GM12878 (cell line): ENCODE results near the gene TBC1D25. TPM values are rescaled to one million over a fixed set of nuclear protein-coding genes. Genes with fewer than 3 reads are reported as not detected.

Source experiments
- ATAC-seq: fragments of 200-7000 bp; cut with Tn5 transposase; 3 replicates; pipeline ENCODE4 v1.9.1; 2020; ENCODE audit warnings: mild to moderate bottlenecking, moderate library complexity
- BruUV-seq: library from RNA; stranded (reverse); fragments of 400-500 nt; replicated peaks from 2 replicates; lab custom pipeline; 2021; lab: Mats Ljungman, UMichigan
- CTCF ChIA-PET: fragments of 300-600 bp; sonication (Branson Sonifier 250); formaldehyde crosslinking; extraction: SDS; loops from one replicate; lab custom pipeline; 2021; ENCODE audit warnings: inconsistent platforms; lab: Yijun Ruan, JAX
- POLR2A ChIA-PET: fragments of 350-600 bp; formaldehyde crosslinking; extraction: SDS; loops from one replicate; lab custom pipeline; 2021; ENCODE audit warnings: inconsistent platforms; lab: Charles Lee
- RAD21 ChIA-PET: fragments of 300-600 bp; sonication (Branson Sonifier 250); formaldehyde crosslinking; loops from one replicate; lab custom pipeline; 2023; ENCODE audit warnings: antibody characterized with exemption; ENCODE audit not compliant: unreplicated experiment; lab: Charles Lee
- SMC1A ChIA-PET: fragments of 300-600 bp; sonication (Branson Sonifier 250); formaldehyde crosslinking; loops from one replicate; lab custom pipeline; 2023; ENCODE audit not compliant: unreplicated experiment, uncharacterized antibody; lab: Charles Lee
- DNase-seq: peaks from one replicate; pipeline ENCODE4 v3.0.0-alpha.2; 2011; ENCODE audit warnings: low read depth, low spot score
- FAIRE-seq: peaks from 3 replicates; lab custom pipeline; 2011; peaks lifted over from hg19 to GRCh38; lab: Jason Lieb, UNC
- H2AFZ ChIP-seq: 2 replicates; pipeline ENCODE4 v1.6.0; 2011; ENCODE audit warnings: low read depth, low read length, control low read depth; ENCODE audit not compliant: control insufficient read depth
- H3K27ac ChIP-seq: 2 replicates; pipeline ENCODE4 v1.5.1; 2011; ENCODE audit warnings: control low read depth; ENCODE audit not compliant: control insufficient read depth, insufficient read depth
- H3K27me3 ChIP-seq, 2 experiments: replicated peaks in 1 of 2; 2 replicates each; pipeline versions ENCODE4 v1.6.0 to v1.6.1; 2011; ENCODE audit warnings: low read length in 1 of 2; ENCODE audit not compliant: control insufficient read depth in 2 of 2, insufficient read depth in 2 of 2
- H3K36me3 ChIP-seq, 2 experiments: 2 replicates each; pipeline ENCODE4 v1.5.1; 2011; ENCODE audit warnings: low read length in 1 of 2; ENCODE audit not compliant: control insufficient read depth in 2 of 2, insufficient read depth in 2 of 2
- H3K4me1 ChIP-seq: 2 replicates; pipeline ENCODE4 v1.6.1; 2011; ENCODE audit warnings: mild to moderate bottlenecking, low read length, moderate library complexity, mixed read lengths; ENCODE audit not compliant: control insufficient read depth, insufficient read depth
- H3K4me2 ChIP-seq: 2 replicates; pipeline ENCODE4 v1.6.0; 2011; ENCODE audit warnings: control low read depth; ENCODE audit not compliant: control insufficient read depth, insufficient read depth
- H3K4me3 ChIP-seq: fragments of 200-600 bp; sonication (generic); 2 replicates; pipeline ENCODE4 v1.5.1; 2016
- H3K79me2 ChIP-seq: 2 replicates; pipeline ENCODE4 v1.6.0; 2011; ENCODE audit warnings: low read length; ENCODE audit not compliant: control insufficient read depth, insufficient read depth
- H3K9ac ChIP-seq: 2 replicates; pipeline ENCODE4 v1.8.0; 2011; ENCODE audit warnings: low read length, control low read depth, mixed read lengths; ENCODE audit not compliant: control insufficient read depth, insufficient read depth
- H3K9me3 ChIP-seq: replicated peaks from 3 replicates; pipeline ENCODE4 v1.5.1; 2011; ENCODE audit warnings: mild to moderate bottlenecking, low read length; ENCODE audit not compliant: control insufficient read depth, insufficient read depth
- H4K20me1 ChIP-seq: 2 replicates; pipeline ENCODE4 v1.6.0; 2011; ENCODE audit not compliant: control insufficient read depth, insufficient read depth
- BMI1 ChIP-seq: fragments of 450-650 bp; IDR thresholded peaks from 2 replicates; pipeline ENCODE4 v1.6.1; 2016; ENCODE audit warnings: mild to moderate bottlenecking, moderate library complexity, borderline replicate concordance
- CBX5 ChIP-seq: sonication (generic); IDR thresholded peaks from 2 replicates; pipeline ENCODE4 v1.6.1; 2016; ENCODE audit warnings: low read depth, moderate library complexity, mild to moderate bottlenecking, inconsistent platforms
- NFXL1 ChIP-seq: fragments of 450-650 bp; IDR thresholded peaks from 2 replicates; pipeline ENCODE4 v1.6.1; 2017; ENCODE audit warnings: antibody characterized with exemption, mild to moderate bottlenecking, borderline replicate concordance
- PML ChIP-seq: IDR thresholded peaks from 2 replicates; pipeline ENCODE4 v1.6.1; 2012; ENCODE audit warnings: low read length, inconsistent platforms
- POU2F2 ChIP-seq: IDR thresholded peaks from 3 replicates; pipeline ENCODE4 v1.6.1; 2011; ENCODE audit warnings: low read depth, mild to moderate bottlenecking, low read length, borderline replicate concordance
- PRDM15 ChIP-seq: fragments of 450-650 bp; formaldehyde crosslinking; IDR thresholded peaks from 2 replicates; pipeline ENCODE4 v1.4.0; 2020; ENCODE audit warnings: mild to moderate bottlenecking, moderate library complexity
- SIN3A ChIP-seq: IDR thresholded peaks from 2 replicates; pipeline ENCODE4 v1.6.1; 2012; ENCODE audit warnings: low read depth, low read length, improper control_type of control experiment
- TCF12 ChIP-seq: IDR thresholded peaks from 2 replicates; pipeline ENCODE4 v1.6.1; 2011; ENCODE audit warnings: low read depth, mild to moderate bottlenecking, low read length
- TCF7 ChIP-seq: IDR thresholded peaks from 2 replicates; pipeline ENCODE4 v1.6.1; 2014; ENCODE audit warnings: antibody characterized with exemption, borderline replicate concordance
- USF2 ChIP-seq: IDR thresholded peaks from 2 replicates; pipeline ENCODE4 v1.6.1; 2011; ENCODE audit warnings: low read depth, low read length, improper control_type of control experiment, borderline replicate concordance
- ZBTB11 ChIP-seq: fragments of 450-650 bp; formaldehyde crosslinking; IDR thresholded peaks from 2 replicates; pipeline ENCODE4 v1.5.0; 2022; ENCODE audit warnings: mild to moderate bottlenecking, missing genetic modification characterization
- ZZZ3 ChIP-seq: IDR thresholded peaks from 2 replicates; pipeline ENCODE4 v1.6.1; 2011; ENCODE audit warnings: low read depth; ENCODE audit not compliant: control insufficient read depth, insufficient read length
- WGBS: methylation state at CpG from one replicate; pipeline ENCODE4 v1.1.6; 2016; ENCODE audit warnings: low lambda C conversion rate; ENCODE audit not compliant: insufficient replicate concordance, insufficient coverage; ENCODE audit errors: missing lambda C conversion rate; 5-methylcytosine and 5-hydroxymethylcytosine counted together
- in situ Hi-C: fragments of 300-500 bp; cut with MboI; formaldehyde crosslinking; loops from 9 replicates; pipeline ENCODE4 v1.14.3; 2018; ENCODE audit warnings: mixed read lengths
- intact Hi-C: fragments of 100-400 bp; cut with micrococcal nuclease; formaldehyde crosslinking; loops from one replicate; pipeline ENCODE4 v1.14.2; 2022; ENCODE audit not compliant: unreplicated experiment
- polyA plus RNA-seq, 11 experiments: library from polyadenylated mRNA; depleted of rRNA in 4 of 11; unstranded in 6 of 11; stranded (reverse) in 5 of 11; fragments of >200 nt; fragmentation: Nextera tagmentation in 4 of 11; fragmentation: Illumina TruSeq in 1 of 11; extraction: Ambion mirVana in 4 of 11; extraction: Trizol in 1 of 11; gene quantifications; 1 replicate in 1 of 11; 2 replicates in 10 of 11; pipeline versions ENCODE4 v1.2.1 to v1.2.3, GENCODE V29; 2011 to 2016; ENCODE audit warnings: inconsistent platforms in 2 of 11, missing spikeins in 2 of 11, low read depth in 1 of 11
- total RNA-seq, 4 experiments: library from RNA; depleted of rRNA in 3 of 4; stranded (reverse); fragments of >200 nt in 3 of 4; fragmentation: Illumina TruSeq in 1 of 4; extraction: Trizol in 1 of 4; gene quantifications; 2 replicates each; pipeline versions ENCODE4 v1.2.1 to v1.2.3, GENCODE V29; 2013 to 2021

The TBC1D25 gene
- total and polyA plus RNA-seq, 10 of the 15 experiments (the other 5 are each of a cell fraction or from before 2014, with no cell fraction given) = 0.79 to 17.3 (median 10.0) TPM

- TF ChIP-seq ZBTB11 (CRISPR knock-in tag) (no peak), ZZZ3 (no peak), SIN3A (no peak; the same call in 1 of the 2 replicates)
Observed at GRCh38 chrX:48597353-48598264, 58.1 kb downstream of the TBC1D25 start, which contains the start of gene WDR13 (continued).

- Histone ChIP-seq H3K27ac (no peak overlapping the region), H3K79me2 (no peaks in the 10 kb centered on the region), H3K4me3 (no peak overlapping the region), H3K36me3 (no peaks in the 10 kb centered on the region), H2AFZ (no peak overlapping the region; the same call in 1 of the 2 replicates), H3K27me3 (no peaks in the 10 kb centered on the region), H3K4me1 (no peaks in the 10 kb centered on the region), H3K4me2 (peak overlapping the region; percentile 39), H3K9me3 (no peaks in the 10 kb centered on the region; the same call in 2 of the 3 replicates), H3K9ac (no peak overlapping the region), H4K20me1 (no peaks in the 10 kb centered on the region)
- intact Hi-C loops (no loop called here), in situ Hi-C loops (no loop called here)
- WGBS = 82% methylated on average over 25 of the region's 25 CpGs
- ChIA-PET RAD21 (interaction anchor here (0.9 kb wide), 1 partner anchor 445 kb away, joined by 3 read pairs; the partner anchor contains the start of gene TFE3), CTCF (interaction anchor here (0.5 to 0.6 kb wide), 2 partner anchors 27 to 1248 kb away, joined by 3 read pairs; no protein-coding TSS in a partner anchor), SMC1A (no interaction called here), POLR2A (interaction anchor here (1.0 kb wide), 1 partner anchor 24 kb away, joined by 3 read pairs; the partner anchor contains the start of gene RBM3)
- FAIRE-seq (no peak), DNase-seq (no peak), ATAC-seq (no peak)
- no TSS peak for BruUV-seq
- TF ChIP-seq TCF12 (no peak), USF2 (no peak), BMI1 (no peak), TCF7 (no peak), CBX5 (no peak), PML (no peak), PRDM15 (CRISPR knock-in tag) (no peak), POU2F2 (no peak), NFXL1 (no peak)
Observed at GRCh38 chrX:48598614-48599013, 59.1 kb downstream of the TBC1D25 start.
